NCI-H2107 treated with DMSO at 0.1 percent for 48 hours (cell line): ENCODE measurements around the gene NFIA.
"Not testable (repeated sequence)": the region's sequence is repeated elsewhere in the genome, so short reads cannot be mapped to it uniquely, and the experiment has no call there.

Source experiments
- DNase-seq: peaks from one replicate; lab custom pipeline; 2025; ENCODE audit not compliant: unreplicated experiment; lab: John Stamatoyannopoulos, UW

The NFIA gene

DNA sequence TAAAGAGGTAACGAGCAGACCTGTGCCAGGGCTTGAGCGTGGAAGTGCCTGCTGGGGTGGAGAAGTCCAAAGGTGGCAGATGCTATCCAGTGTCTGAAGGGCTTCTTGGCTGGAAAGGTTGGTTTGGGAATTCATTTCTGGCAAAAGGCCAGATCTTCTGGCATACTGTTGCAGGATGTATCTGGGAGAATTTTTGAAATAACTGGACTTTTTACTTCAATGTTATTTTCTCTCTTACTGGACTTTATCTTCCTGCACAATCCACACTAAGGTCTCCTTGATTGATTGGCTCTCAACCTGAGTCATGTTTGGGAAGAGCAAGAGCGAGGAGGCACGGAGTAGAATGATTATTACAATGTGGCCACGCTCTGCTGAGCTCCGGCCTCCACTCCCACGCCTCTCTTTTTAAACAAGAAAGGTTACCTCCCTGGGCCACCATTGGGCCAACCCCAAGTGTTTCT lies 364.2 kb downstream of the NFIA start:
- DNase-seq: no peak

DNA sequence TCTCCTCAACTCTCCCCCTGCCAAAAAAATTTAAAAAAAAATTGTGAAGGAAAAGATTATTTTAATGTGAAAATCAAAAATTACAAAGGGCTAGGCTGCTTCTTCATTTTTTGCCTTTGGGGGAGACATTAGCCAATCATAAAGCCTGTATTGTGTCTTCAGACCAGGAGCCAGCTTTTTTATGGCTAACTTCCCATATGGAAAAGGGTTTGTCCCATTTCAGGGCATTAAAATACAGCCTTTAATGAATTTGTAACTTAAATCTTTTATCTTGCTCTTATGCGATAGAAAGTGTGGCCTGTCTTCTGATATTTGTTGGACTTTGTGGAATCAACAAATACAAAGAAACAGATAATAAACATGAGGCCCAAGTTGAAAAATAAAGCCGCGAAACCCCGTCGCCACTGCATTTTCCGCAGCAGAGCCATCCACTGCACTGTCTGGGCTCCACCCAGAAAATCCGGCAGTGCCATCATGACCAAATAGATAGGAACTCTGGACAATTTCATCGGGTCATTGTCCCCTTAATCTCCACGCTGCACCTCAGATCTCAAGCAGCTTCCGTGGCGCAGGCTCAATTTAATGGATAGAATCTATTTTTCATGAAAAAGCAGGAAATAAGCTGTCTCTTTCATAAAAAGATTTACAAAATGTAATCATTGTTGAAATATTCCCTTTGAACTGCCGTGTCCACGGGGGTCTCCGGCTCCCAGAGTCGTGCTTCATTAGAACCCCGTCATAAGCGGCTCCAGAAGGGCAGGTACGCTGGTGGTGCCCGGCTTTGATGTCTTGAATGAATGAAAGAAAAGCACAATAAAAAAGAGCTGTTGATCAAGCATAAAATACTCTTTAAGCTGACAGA lies 365.0 kb downstream of the NFIA start:
- no peak for DNase-seq

GRCh38 chr1:61447968-61448430 lies 365.6 kb downstream of the NFIA start:
- no peak for DNase-seq

GRCh38 chr1:61448914-61449313 lies 366.6 kb downstream of the NFIA start:
- DNase-seq: no peak

- no peak for DNase-seq
These were observed 367.0 kb downstream of the NFIA start for GRCh38 chr1:61449410-61449809.

DNA sequence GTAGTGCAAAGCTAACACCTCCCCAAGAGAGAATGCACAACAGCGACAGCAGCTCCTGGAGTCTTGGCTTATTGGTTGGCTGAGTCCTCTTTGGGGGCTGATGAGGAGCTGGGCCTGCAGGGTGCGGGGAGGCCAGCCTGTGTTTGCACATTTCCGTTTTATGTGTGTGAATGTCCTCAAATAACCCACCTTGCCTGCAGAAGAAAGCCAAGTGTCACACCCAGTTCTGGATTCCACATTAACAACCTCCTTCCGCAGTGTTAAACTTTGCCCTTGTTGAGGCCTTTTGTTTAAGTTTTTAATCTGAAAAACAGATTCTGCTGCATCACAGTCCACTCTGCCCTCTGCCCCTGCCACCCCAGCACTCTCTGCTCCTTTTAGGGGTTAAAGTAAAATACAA lies 368.1 kb downstream of the NFIA start:
- DNase-seq: no peak

GRCh38 chr1:61450872-61451571 lies 368.7 kb downstream of the NFIA start:
- DNase-seq: no peak

DNA sequence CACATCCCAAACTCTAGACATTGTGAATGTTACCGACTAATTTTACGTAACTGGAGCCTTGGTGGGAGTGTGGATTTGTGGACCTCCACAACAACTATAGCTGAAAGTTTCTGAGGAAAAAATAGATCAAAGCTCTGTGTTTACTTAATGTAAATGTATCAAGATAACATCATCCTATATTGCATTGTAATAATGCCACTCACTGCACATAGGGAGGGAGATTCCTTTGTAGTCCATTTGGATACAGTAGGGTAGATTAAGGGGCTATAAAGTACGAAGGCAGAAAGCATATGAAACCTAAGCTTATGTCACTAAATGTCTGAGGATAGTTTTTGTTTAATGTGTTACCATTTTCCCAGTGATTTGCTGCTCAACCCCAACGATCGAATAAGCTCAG lies 369.2 kb downstream of the NFIA start:
- no peak for DNase-seq

GRCh38 chr1:61452176-61453035 lies 370.0 kb downstream of the NFIA start:
- no peak for DNase-seq

GRCh38 chr1:61453111-61453961 lies 371.0 kb downstream of the NFIA start:
- DNase-seq: peak; percentile 64

DNA sequence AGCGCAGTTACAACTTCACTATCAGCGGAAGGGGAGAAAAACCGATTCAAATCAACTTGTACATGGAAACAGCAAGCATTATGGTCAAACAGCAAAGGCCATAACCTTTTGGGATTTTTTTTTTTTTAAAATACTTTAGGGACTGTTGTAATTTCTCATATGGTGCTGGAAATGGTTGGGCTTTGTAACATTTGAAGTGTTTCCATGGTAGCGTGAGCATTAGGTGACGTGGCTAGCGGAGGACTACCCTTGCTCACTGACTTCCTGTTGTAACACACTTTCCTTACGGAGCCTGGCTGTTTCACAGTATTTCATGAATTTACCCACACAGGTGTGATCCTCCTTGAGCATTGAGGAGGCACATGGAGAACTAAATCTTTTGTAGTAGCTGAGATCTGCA lies 373.0 kb downstream of the NFIA start:
- DNase-seq: no peak

DNA sequence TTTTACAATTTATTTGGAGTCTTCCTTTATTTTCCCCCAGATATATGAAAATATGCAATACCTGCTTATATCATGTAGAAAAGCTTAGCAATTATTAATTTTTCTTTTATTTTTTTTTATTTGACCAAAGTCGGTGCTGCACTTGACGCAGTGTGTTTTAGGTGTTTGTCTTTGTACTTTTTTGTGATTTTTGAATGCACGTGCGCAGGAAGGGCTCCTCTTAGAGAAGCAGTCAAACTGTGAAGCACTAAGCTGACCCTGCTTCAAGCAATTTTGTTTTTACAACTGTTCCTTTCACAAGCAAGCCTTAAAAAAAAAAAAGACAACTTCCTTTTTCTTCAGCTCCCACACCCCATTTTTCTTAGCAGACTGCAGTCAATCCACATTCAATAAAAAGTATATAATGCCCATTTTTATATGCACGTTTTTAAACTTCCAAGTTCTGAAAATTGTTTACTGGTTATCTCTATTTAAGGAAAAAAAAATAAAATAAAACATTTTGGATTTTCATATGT lies 375.2 kb downstream of the NFIA start:
- DNase-seq: no peak

GRCh38 chr1:61459345-61459744 lies 377.0 kb downstream of the NFIA start:
- no peak for DNase-seq

DNA sequence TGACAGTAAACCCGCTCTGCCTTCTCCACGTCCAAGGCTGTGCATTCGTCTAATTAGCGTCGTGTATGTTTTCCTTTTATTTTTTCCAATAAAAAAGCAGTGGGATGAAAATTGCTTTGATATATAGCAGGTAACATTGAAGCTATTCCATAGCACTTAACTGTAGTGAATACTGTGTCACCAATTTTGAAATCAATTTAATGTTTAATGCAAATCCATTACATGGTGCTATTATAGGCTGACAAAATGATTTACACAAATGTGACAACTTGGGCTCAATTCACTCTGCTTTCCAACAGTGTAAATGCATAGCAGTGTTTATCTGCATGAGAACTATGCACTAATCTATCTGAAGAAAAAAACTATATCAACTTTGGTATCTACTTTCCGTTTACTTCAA lies 377.8 kb downstream of the NFIA start:
- DNase-seq: no peak

GRCh38 chr1:61461406-61462384 lies 379.3 kb downstream of the NFIA start:
- DNase-seq: no peak

DNA sequence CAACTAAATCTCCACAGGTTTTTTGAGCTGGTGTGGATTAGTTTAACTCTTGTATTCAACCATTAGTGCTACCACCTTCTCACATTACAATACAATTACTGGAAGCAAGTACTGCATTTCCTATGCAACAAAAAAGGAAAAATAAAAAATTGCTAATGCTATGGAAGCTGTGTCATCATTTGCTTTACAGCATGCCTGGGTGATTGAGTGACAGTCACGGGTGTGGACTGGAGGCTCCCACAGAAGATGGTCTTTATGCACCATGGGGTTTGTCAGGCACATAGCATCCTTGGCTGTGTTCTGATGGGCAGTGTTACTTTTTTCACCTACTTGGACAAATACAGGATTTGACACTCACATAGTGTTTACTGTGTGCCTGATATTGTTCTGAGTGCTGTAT lies 380.3 kb downstream of the NFIA start:
- no peak for DNase-seq

- no peak for DNase-seq
These were observed 380.9 kb downstream of the NFIA start for GRCh38 chr1:61463220-61463619.

GRCh38 chr1:61467836-61468235 lies 385.5 kb downstream of the NFIA start:
- not testable (repeated sequence) for DNase-seq

- no peak for DNase-seq
These were observed 387.0 kb downstream of the NFIA start for GRCh38 chr1:61469365-61469764.
